GM19438 (cell line): ENCODE results near the gene MANF.
"Not testable (repeated sequence)": the region's sequence is repeated elsewhere in the genome, so short reads cannot be mapped to it uniquely, and the experiment has no call there.

Experiments
- ATAC-seq: cut with Tn5 transposase; IDR thresholded peaks from one replicate; pipeline ENCODE4 v1.9.1; 2021; ENCODE audit warnings: low read depth; ENCODE audit not compliant: unreplicated experiment

MANF gene

GRCh38 chr3:51384726-51385473 is at the start of gene MANF:
Gene MANF, plus strand, starts transcription at chr3:51385291. Its CDS starts 52 bp downstream, at chr3:51385343.
- ATAC-seq = peak; percentile 91

- ATAC-seq = no peak
Observed at GRCh38 chr3:51336261-51336660, 48.8 kb upstream of the MANF start.

GRCh38 chr3:51337666-51338065 is 47.4 kb upstream of the MANF start:
- no peak for ATAC-seq

- ATAC-seq = no peak
Observed at GRCh38 chr3:51338632-51339031, 46.5 kb upstream of the MANF start.

- no peak for ATAC-seq
Observed at GRCh38 chr3:51340013-51340829, 44.9 kb upstream of the MANF start.

- ATAC-seq = no peak
Observed at GRCh38 chr3:51340989-51341636, 44.0 kb upstream of the MANF start.

- no peak for ATAC-seq
Observed at GRCh38 chr3:51343918-51344687, 41.0 kb upstream of the MANF start.

- no peak for ATAC-seq
Observed at GRCh38 chr3:51350751-51351150, 34.3 kb upstream of the MANF start.

GRCh38 chr3:51353131-51353530 is 32.0 kb upstream of the MANF start:
- ATAC-seq = no peak

- ATAC-seq = no peak
Observed at GRCh38 chr3:51353691-51354090, 31.4 kb upstream of the MANF start.

- no peak for ATAC-seq
Observed at GRCh38 chr3:51354172-51354571, 30.9 kb upstream of the MANF start.

GRCh38 chr3:51354731-51355615 is 30.1 kb upstream of the MANF start:
- ATAC-seq = no peak

GRCh38 chr3:51355891-51356578 is 29.1 kb upstream of the MANF start:
- no peak for ATAC-seq

GRCh38 chr3:51357856-51358255 is 27.2 kb upstream of the MANF start:
- ATAC-seq = no peak

- ATAC-seq = no peak
Observed at GRCh38 chr3:51358981-51359380, 26.1 kb upstream of the MANF start.

- ATAC-seq = no peak
Observed at GRCh38 chr3:51360806-51361205, 24.3 kb upstream of the MANF start.

- ATAC-seq = no peak
Observed at GRCh38 chr3:51361746-51362145, 23.3 kb upstream of the MANF start.

- ATAC-seq = no peak
Observed at GRCh38 chr3:51362476-51362875, 22.6 kb upstream of the MANF start.

- ATAC-seq = not testable (repeated sequence)
Observed at GRCh38 chr3:51368276-51368675, 16.8 kb upstream of the MANF start.
